ENCODE results near the gene TRIM59. TPM values are rescaled to one million over a fixed set of nuclear protein-coding genes. Genes with fewer than 3 reads are reported as not detected.

The TRIM59 gene
- total RNA-seq, 1 experiment from 2014 or later, result 25.3 TPM

- no peak overlapping the region for H3K27ac ChIP-seq (ENCODE audit: low read length)
- no TSS peak for BruUV-seq (replicated peaks)
Observed at GRCh38 chr3:160473221-160473620, 23.6 kb upstream of the TRIM59 start.

DNA sequence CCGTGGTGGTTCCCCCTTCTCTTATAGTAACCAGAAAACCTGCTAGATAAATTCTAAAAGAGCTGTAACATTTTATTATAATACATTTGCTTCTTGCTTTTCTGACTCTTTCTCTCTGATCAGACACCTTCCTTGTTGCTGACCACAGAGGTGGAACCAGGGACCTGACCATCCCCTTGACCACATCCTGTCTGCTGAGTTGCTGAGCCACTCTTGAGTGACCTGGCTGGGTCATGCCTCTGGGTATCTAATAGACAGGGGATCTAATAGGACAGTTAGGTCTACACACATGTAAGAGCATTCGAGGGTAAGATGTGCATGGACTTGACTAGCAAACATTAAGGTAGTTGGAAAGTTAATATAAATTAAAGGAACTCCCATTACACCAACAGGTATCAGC lies 22.8 kb upstream of the TRIM59 start:
- peaks cover 14% of the 10 kb centered on the region; the same call in 1 of the 2 replicates for H3K9me3 ChIP-seq (ENCODE audit: low read length)
- H3K27me3 ChIP-seq (ENCODE audit: low read length), result no peaks in the 10 kb centered on the region
- H3K27ac ChIP-seq (ENCODE audit: low read length), result no peak overlapping the region
- DNase-seq, result no peak
- intact Hi-C loops (cut with micrococcal nuclease), result no loop called here
- H3F3A ChIP-seq (ENCODE audit: low read length, unreplicated experiment), result no peaks in the 10 kb centered on the region
- H3K4me2 ChIP-seq (ENCODE audit: low read length), result no peak overlapping the region
- H3K9me2 ChIP-seq (replicated peaks; ENCODE audit: low read length), result no peaks in the 10 kb centered on the region
- no peak overlapping the region for H3K4me3 ChIP-seq (ENCODE audit: low read length)
- H2AFZ ChIP-seq (ENCODE audit: low read length), result no peak overlapping the region
- POLR2A ChIA-PET (ENCODE audit: unreplicated experiment), result no interaction called here
- H3K79me2 ChIP-seq (ENCODE audit: low read length), result no peaks in the 10 kb centered on the region
- no peaks in the 10 kb centered on the region for H3K36me3 ChIP-seq (ENCODE audit: low read depth, low read length)
- TF ChIP-seq EZH2 (IDR thresholded peaks at IDR 0.05; ENCODE audit: low read length, unreplicated experiment) (no peak), EZH2phosphoT487 (IDR thresholded peaks at IDR 0.05; ENCODE audit: borderline replicate concordance, low read length) (no peak)
- TF ChIP-seq, protein P1, sequence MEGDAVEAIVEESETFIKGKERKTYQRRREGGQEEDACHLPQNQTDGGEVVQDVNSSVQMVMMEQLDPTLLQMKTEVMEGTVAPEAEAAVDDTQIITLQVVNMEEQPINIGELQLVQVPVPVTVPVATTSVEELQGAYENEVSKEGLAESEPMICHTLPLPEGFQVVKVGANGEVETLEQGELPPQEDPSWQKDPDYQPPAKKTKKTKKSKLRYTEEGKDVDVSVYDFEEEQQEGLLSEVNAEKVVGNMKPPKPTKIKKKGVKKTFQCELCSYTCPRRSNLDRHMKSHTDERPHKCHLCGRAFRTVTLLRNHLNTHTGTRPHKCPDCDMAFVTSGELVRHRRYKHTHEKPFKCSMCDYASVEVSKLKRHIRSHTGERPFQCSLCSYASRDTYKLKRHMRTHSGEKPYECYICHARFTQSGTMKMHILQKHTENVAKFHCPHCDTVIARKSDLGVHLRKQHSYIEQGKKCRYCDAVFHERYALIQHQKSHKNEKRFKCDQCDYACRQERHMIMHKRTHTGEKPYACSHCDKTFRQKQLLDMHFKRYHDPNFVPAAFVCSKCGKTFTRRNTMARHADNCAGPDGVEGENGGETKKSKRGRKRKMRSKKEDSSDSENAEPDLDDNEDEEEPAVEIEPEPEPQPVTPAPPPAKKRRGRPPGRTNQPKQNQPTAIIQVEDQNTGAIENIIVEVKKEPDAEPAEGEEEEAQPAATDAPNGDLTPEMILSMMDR (conservative IDR thresholded peaks at IDR 0.05; ENCODE audit: low read depth, low read length), result no peak
- no peak overlapping the region for H3K9ac ChIP-seq (ENCODE audit: low read length)
- H3K4me1 ChIP-seq (ENCODE audit: insufficient read depth, low read length), result no peaks in the 10 kb centered on the region
- no peak for ATAC-seq
- H4K20me1 ChIP-seq (ENCODE audit: low read length), result no peaks in the 10 kb centered on the region
- BruUV-seq (replicated peaks), result no TSS peak
- CTCF ChIA-PET, result no interaction called here

More at GRCh38 chr3:160473221-160473620, 23.6 kb upstream of the TRIM59 start:
- H4K20me1 ChIP-seq (ENCODE audit: low read length), result no peaks in the 10 kb centered on the region
- ChIA-PET CTCF (no interaction called here), POLR2A (ENCODE audit: unreplicated experiment) (no interaction called here)
- no peak overlapping the region for H3K4me2 ChIP-seq (ENCODE audit: low read length)
- H3K9me2 ChIP-seq (replicated peaks; ENCODE audit: low read length), result no peaks in the 10 kb centered on the region
- no peak overlapping the region for H2AFZ ChIP-seq (ENCODE audit: low read length)
- H3K4me3 ChIP-seq (ENCODE audit: low read length), result no peak overlapping the region
- no peaks in the 10 kb centered on the region for H3K36me3 ChIP-seq (ENCODE audit: low read depth, low read length)
- H3K27me3 ChIP-seq (ENCODE audit: low read length), result no peaks in the 10 kb centered on the region
- TF ChIP-seq, protein P1 (conservative IDR thresholded peaks at IDR 0.05; ENCODE audit: low read depth, low read length), result no peak
- no peaks in the 10 kb centered on the region for H3K79me2 ChIP-seq (ENCODE audit: low read length)
- no peaks in the 10 kb centered on the region for H3K4me1 ChIP-seq (ENCODE audit: insufficient read depth, low read length)
- H3F3A ChIP-seq (ENCODE audit: low read length, unreplicated experiment), result no peaks in the 10 kb centered on the region
- intact Hi-C loops (cut with micrococcal nuclease), result no loop called here
- DNase-seq (peak; percentile 33), ATAC-seq (peak; percentile 40; the same call in 1 of the 2 replicates)
- H3K9ac ChIP-seq (ENCODE audit: low read length), result no peak overlapping the region
- peaks cover 14% of the 10 kb centered on the region; the same call in 1 of the 2 replicates for H3K9me3 ChIP-seq (ENCODE audit: low read length)

GRCh38 chr3:160471892-160472291 lies 22.3 kb upstream of the TRIM59 start:
- H3K9me2 ChIP-seq (replicated peaks; ENCODE audit: low read length), result no peaks in the 10 kb centered on the region
- no peak overlapping the region for H2AFZ ChIP-seq (ENCODE audit: low read length)
- no peaks in the 10 kb centered on the region for H3K36me3 ChIP-seq (ENCODE audit: low read depth, low read length)
- intact Hi-C loops (cut with micrococcal nuclease), result no loop called here
- no peak overlapping the region for H3K9ac ChIP-seq (ENCODE audit: low read length)
- POLR2A ChIA-PET (ENCODE audit: unreplicated experiment), result no interaction called here
- no peak for TF ChIP-seq EZH2phosphoT487 (IDR thresholded peaks at IDR 0.05; ENCODE audit: borderline replicate concordance, low read length)
- no peak for TF ChIP-seq EZH2 (IDR thresholded peaks at IDR 0.05; ENCODE audit: low read length, unreplicated experiment)
- TF ChIP-seq, protein P1 (conservative IDR thresholded peaks at IDR 0.05; ENCODE audit: low read depth, low read length), result no peak
- DNase-seq (no peak), ATAC-seq (no peak)
- no peak overlapping the region for H3K27ac ChIP-seq (ENCODE audit: low read length)
- H3K4me3 ChIP-seq (ENCODE audit: low read length), result no peak overlapping the region
- H3K4me2 ChIP-seq (ENCODE audit: low read length), result no peak overlapping the region
- no peaks in the 10 kb centered on the region for H3K4me1 ChIP-seq (ENCODE audit: insufficient read depth, low read length)
- H3K27me3 ChIP-seq (ENCODE audit: low read length), result no peaks in the 10 kb centered on the region
- no peaks in the 10 kb centered on the region for H4K20me1 ChIP-seq (ENCODE audit: low read length)
- no peaks in the 10 kb centered on the region for H3F3A ChIP-seq (ENCODE audit: low read length, unreplicated experiment)
- H3K79me2 ChIP-seq (ENCODE audit: low read length), result no peaks in the 10 kb centered on the region
- BruUV-seq (replicated peaks), result no TSS peak
- CTCF ChIA-PET, result no interaction called here
- peaks cover 14% of the 10 kb centered on the region; the same call in 1 of the 2 replicates for H3K9me3 ChIP-seq (ENCODE audit: low read length)

Data from PC-3 (cell line).